B cell (primary cell): ENCODE measurements around the gene PARVB.

Source experiments
- CTCF ChIP-seq: fragments of 200-600 bp; IDR thresholded peaks from one replicate; pipeline ENCODE4 v1.8.0; 2022; ENCODE audit warnings: antibody characterized with exemption, mild to moderate bottlenecking
- EZH2 ChIP-seq: IDR thresholded peaks from 2 replicates; pipeline ENCODE4 v1.6.1; 2012; ENCODE audit warnings: borderline replicate concordance, low read depth, mild to moderate bottlenecking, moderate library complexity, low read length; ENCODE audit not compliant: insufficient read depth, poor library complexity, severe bottlenecking

- TF ChIP-seq EZH2 (no peak), CTCF (no peak)
These were observed 76.3 kb downstream of the PARVB start for GRCh38 chr22:44100411-44100810.
